Neutrophil (primary cell): ENCODE measurements around the gene NCAN.
"Not testable (repeated sequence)": the region's sequence is repeated elsewhere in the genome, so short reads cannot be mapped to it uniquely, and the experiment has no call there.

Experiments
- H3K27ac ChIP-seq: fragments of 200-600 bp; sonication (generic); 2 replicates; pipeline ENCODE4 v1.5.1; 2016; ENCODE audit warnings: mild to moderate bottlenecking, moderate library complexity
- H3K27me3 ChIP-seq: fragments of 200-600 bp; sonication (generic); 2 replicates; pipeline ENCODE4 v1.6.0; 2016; ENCODE audit warnings: mild to moderate bottlenecking
- H3K36me3 ChIP-seq: fragments of 200-600 bp; sonication (generic); 2 replicates; pipeline ENCODE4 v1.5.1; 2017
- H3K4me1 ChIP-seq, 2 experiments: fragments of 200-600 bp in 1 of 2; sonication (generic) in 1 of 2; 1 replicate in 1 of 2; 2 replicates in 1 of 2; pipeline versions ENCODE4 v1.5.1 to v1.6.1; 2013 to 2016; ENCODE audit warnings: low read depth in 1 of 2, low read length in 1 of 2, mild to moderate bottlenecking in 1 of 2, moderate library complexity in 1 of 2; ENCODE audit not compliant: control insufficient read depth in 1 of 2, insufficient read depth in 1 of 2
- H3K4me3 ChIP-seq, 2 experiments: fragments of 200-600 bp in 1 of 2; sonication (generic) in 1 of 2; 1 replicate in 1 of 2; 2 replicates in 1 of 2; pipeline ENCODE4 v1.5.1; 2013 to 2016; ENCODE audit warnings: low read depth in 1 of 2, low read length in 1 of 2, mild to moderate bottlenecking in 1 of 2, moderate library complexity in 1 of 2
- H3K9me3 ChIP-seq: fragments of 200-600 bp; sonication (generic); 2 replicates; pipeline ENCODE4 v1.5.1; 2016
- CTCF ChIP-seq: fragments of 200-600 bp; sonication (generic); IDR thresholded peaks from 2 replicates; pipeline ENCODE4 v1.5.1; 2016; ENCODE audit warnings: antibody characterized with exemption

NCAN gene

GRCh38 chr19:19214892-19215291 lies 3.1 kb downstream of the NCAN start:
- Histone ChIP-seq H3K9me3 (no peaks in the 10 kb centered on the region), H3K27ac (no peak overlapping the region), H3K36me3 (no peaks in the 10 kb centered on the region), H3K4me3 (no peak overlapping the region), H3K27me3 (peaks cover 93% of the 10 kb centered on the region), H3K4me1 (no peaks in the 10 kb centered on the region)
- no peak for TF ChIP-seq CTCF

GRCh38 chr19:19215792-19216191 lies 4.0 kb downstream of the NCAN start:
- Histone ChIP-seq H3K4me3 (no peak overlapping the region), H3K4me1 (no peaks in the 10 kb centered on the region), H3K27me3 (peaks cover 88% of the 10 kb centered on the region), H3K36me3 (no peaks in the 10 kb centered on the region), H3K9me3 (no peaks in the 10 kb centered on the region), H3K27ac (no peak overlapping the region)
- no peak for TF ChIP-seq CTCF

DNA sequence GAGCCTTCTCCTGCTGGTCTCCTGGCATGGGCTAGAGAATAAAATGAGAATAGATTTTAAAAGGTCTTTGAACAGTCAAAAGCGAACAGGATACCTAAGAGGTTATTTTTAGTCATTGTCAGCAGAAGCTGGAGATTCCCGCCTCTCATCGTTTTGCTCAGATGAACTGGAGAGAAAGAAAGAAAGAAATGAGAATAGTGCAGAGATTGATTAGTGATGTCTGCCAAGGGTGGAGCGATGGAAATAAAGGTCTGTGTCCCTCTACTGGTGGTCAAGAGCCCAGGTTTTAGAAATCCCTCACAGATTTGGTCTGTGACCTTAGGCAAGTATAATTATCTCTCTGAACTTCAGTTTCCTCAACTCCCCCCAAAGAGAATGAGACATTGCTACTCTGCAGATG lies 5.3 kb downstream of the NCAN start:
- Histone ChIP-seq H3K4me1 (no peaks in the 10 kb centered on the region), H3K27ac (no peak overlapping the region), H3K4me3 (no peak overlapping the region), H3K9me3 (no peaks in the 10 kb centered on the region), H3K27me3 (peaks cover 87% of the 10 kb centered on the region), H3K36me3 (no peaks in the 10 kb centered on the region)
- TF ChIP-seq CTCF: no peak

DNA sequence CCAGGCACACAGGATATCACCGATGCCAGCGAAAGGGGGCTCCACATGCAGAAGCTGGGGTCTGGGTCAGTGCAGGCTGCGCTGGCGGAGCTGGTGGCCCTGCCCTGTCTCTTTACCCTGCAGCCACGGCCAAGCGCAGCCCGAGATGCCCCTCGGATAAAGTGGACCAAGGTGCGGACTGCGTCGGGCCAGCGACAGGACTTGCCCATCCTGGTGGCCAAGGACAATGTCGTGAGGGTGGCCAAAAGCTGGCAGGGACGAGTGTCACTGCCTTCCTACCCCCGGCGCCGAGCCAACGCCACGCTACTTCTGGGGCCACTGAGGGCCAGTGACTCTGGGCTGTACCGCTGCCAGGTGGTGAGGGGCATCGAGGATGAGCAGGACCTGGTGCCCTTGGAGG lies 7.2 kb downstream of the NCAN start:
- peaks cover 85% of the 10 kb centered on the region for H3K27me3 ChIP-seq
- H3K9me3 ChIP-seq: no peaks in the 10 kb centered on the region
- H3K36me3 ChIP-seq: no peaks in the 10 kb centered on the region
- H3K4me3 ChIP-seq: no peak overlapping the region
- no peaks in the 10 kb centered on the region for H3K4me1 ChIP-seq
- no peak overlapping the region for H3K27ac ChIP-seq
- TF ChIP-seq CTCF: no peak

DNA sequence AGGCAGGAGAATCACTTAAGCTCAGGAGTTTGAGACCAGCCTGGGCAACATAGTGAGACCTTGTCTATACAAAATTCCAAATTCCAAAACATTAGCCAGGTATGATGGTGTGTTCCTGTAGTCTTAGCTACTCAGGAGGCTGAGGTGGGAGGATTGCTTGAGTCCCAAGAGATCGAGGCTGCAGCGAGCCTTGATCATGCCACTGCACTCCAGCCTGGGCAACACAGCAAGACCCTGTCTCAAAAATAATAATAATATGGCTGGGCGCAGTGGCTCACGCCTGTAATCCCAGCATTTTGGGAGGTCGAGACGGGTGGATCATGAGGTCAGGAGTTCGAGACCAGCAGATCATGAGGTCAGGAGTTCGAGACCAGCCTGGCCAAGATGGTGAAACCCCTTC lies 9.2 kb downstream of the NCAN start:
- H3K4me3 ChIP-seq, H3K27ac ChIP-seq, H3K9me3 ChIP-seq, H3K36me3 ChIP-seq: not testable (repeated sequence)
- H3K27me3 ChIP-seq: peaks cover 85% of the 10 kb centered on the region
- H3K4me1 ChIP-seq: peaks cover 10 to 11% of the 10 kb centered on the region in 2 experiments

DNA sequence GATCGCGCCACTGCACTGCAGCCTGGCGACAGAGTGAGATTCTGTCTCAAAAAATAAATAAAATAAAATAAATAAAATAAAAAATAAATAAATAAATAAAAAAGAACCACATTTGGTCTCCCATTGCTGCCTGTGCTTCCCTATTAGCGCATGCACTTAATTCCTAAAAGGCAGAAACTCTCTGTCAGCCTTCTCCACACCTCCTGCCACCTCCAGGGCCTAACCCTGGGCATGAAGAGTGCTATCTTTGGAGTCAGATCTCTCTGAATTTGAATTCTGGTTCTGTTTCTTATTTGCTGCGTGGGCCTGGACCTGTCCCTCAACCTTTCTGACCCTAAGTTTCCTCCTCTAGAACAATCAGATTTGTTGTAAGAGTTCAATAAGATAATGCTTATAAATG lies 11.3 kb downstream of the NCAN start:
- Histone ChIP-seq H3K27ac (no peak overlapping the region), H3K27me3 (peaks cover 84% of the 10 kb centered on the region), H3K9me3 (no peaks in the 10 kb centered on the region), H3K36me3 (no peaks in the 10 kb centered on the region), H3K4me1 (peaks cover 10 to 11% of the 10 kb centered on the region in 2 experiments), H3K4me3 (no peak overlapping the region)
- no peak for TF ChIP-seq CTCF
